ENCODE data around the gene MAGEB3.

The MAGEB3 gene

DNA sequence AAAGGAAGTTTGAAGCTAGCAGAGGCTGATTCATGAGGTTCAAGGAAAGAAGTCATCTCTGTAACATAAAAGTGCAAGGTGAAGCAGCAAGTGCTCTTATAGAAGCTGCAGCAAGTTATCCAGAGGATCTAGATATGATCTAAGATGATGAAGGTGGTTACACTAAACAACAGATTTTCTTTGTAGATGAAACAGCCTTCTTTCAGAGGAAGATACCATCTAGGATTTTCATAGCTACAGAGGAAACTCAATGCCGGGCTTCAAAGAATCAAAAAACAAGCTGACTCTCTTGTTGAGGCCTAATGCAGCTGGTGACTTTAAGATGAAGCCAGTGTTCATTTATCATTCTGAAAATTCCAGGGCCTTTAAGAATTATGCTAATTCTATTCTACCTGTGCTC is 50.0 kb downstream of the MAGEB3 start:
- DNase-seq: no peak

DNA sequence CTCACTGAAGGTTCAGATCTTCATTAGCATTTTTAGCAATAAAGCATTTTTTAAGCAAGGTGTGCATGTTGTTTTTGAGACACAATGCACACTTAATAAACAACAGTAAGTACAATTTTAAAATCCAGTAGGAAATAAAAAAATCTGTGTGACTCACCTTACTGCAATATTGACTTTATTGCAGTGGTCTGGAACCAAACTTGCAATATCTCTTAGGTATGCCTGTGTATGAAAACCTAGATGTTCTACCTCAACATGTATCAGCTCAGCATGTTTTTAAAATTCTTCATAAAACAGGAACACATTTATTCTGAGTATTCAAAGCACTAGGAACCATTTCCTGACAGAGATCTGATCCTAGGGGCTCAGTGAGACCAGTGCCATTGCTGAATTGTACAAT is 52.1 kb downstream of the MAGEB3 start:
- DNase-seq: no peak

DNA sequence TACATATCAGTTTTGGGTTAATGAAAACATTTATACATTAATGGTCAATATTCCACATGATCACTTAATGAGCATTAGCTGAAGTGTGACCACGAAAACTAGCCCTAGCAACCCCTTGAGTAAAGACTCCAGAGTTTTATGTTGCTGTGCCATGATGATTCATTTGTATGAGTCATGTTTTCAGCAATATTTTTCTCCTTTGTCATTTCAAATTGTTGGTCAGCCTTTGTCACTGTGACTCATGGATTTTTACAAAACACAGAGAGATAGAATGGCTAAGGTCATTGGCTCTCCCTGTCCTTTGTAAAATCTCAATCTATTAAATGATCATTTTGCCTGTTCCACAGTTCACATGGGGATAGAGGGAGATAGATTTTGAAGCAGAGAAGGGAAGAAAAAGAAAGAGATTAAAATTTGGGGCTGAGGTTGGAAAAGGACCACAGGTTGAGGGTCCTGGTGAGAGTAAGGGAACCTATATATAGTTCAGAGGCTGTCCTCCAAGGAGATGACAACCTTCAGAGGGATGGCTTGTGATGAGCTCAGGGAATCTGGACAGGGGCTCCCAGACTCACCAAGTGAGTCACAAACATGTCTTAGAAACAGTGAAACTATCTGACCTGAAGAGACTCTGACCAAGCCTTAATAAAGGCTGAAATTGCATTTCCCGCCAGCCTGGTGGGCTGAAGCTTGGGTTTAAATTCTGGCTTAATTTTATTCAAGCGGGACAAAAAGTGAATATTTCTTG is 53.2 kb downstream of the MAGEB3 start:
- no peak for DNase-seq
